HG03442 (cell line): ENCODE results near the gene ARHGAP33.
A peak's percentile ranks its signal among the peaks of the same experiment; 100 is the strongest.
"Not testable (repeated sequence)": the region's sequence is repeated elsewhere in the genome, so short reads cannot be mapped to it uniquely, and the experiment has no call there.

Source experiments
- ATAC-seq: cut with Tn5 transposase; IDR thresholded peaks from one replicate; pipeline ENCODE4 v1.9.1; 2021; ENCODE audit warnings: mild to moderate bottlenecking, moderate library complexity; ENCODE audit not compliant: unreplicated experiment

ARHGAP33 gene

DNA sequence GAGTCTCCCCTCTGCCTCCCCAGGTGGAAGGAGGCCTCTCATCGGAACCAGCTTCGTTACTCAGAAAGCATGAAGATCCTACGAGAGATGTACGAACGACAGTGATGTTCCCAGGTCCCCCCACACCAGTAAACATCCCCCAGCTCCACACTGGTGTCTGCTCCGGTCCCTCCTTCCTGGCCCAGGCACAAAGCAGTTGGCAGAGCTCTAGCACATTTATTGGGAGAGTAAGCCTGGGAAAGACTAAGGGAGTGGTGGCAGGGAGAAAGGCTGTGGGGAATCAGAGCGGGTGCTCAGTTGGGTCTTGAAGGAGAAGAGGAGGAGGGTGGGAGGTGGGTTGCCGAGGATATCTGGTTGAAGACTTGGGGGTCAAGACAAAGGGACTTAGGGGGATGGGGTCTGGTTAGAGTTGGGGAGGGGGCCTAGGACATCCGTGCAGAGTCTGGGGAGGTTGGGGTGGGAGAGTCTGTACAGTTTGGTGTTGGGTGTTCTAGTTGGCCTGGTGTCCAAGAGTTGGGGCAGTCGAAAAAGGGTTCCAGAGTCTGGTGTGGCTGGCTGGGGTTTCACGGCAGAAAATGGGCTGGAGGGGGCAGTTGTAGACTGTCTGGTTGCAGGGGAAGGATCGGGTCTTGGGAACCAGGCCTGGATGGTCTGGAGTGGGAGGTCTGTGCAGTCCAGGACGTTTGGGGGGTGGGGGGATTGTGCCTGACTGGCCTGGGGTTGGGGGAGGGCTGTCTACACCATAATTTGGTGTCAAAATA, 20.8 kb upstream of the ARHGAP33 start:
- no peak for ATAC-seq

DNA sequence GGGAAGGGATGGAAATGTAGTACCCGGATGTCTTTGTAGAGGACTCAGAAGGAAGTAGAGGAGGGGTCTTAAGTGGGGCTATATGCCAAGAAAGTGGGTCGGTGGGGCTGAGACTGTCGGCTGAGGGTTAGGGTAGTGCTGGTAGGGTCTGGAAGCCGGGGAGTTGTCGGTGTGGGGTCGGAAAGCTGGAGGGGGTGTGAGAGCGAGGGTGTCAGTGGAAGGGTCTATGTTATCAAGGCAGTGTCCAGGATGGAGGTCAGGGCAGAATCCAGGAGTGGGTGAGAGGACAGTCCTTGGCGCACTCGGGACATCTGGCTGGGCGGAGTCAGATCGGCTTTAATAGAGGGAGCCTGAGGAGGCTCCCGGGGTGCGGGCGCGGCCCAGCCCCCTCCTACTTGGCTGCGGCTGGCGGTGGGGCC, 20.2 kb upstream of the ARHGAP33 start:
- ATAC-seq: no peak

GRCh38 chr19:35755550-35756376, 19.6 kb upstream of the ARHGAP33 start:
- ATAC-seq: no peak

- no peak for ATAC-seq
Observed at GRCh38 chr19:35756377-35757230, 18.8 kb upstream of the ARHGAP33 start, which contains the start of gene HSPB6. Gene HSPB6 (minus strand): TSS chr19:35757029. CDS start chr19:35757008, 21 bp downstream.

GRCh38 chr19:35757231-35757748, 18.1 kb upstream of the ARHGAP33 start:
- no peak for ATAC-seq

- ATAC-seq: peak; percentile 94
Observed at GRCh38 chr19:35757749-35758608, 17.4 kb upstream of the ARHGAP33 start, which contains the start of gene PROSER3. Gene PROSER3 (plus strand): TSS chr19:35758176. CDS start chr19:35758216, 40 bp downstream.

DNA sequence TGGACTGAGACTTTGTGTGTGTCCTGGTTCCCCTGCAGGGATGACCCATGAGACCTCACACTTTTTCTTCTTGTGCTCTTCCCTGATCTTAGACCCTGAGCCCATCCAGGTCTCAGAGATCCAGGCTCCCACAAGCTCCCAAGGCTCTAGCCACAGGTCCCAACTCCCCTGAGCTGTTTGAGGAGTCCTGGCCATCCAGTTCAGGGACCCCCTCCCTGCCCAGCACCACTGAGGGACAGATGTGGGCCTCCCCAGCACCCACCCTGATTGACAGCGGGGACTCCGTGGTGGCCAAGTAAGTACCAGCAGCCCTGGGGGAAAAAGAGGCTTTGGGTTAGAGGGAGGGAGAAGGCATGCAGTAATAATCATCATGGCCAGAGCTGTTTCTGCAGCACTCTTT, 15.7 kb upstream of the ARHGAP33 start:
- ATAC-seq: no peak

- ATAC-seq: no peak
Observed at GRCh38 chr19:35760711-35761349, 14.5 kb upstream of the ARHGAP33 start.

DNA sequence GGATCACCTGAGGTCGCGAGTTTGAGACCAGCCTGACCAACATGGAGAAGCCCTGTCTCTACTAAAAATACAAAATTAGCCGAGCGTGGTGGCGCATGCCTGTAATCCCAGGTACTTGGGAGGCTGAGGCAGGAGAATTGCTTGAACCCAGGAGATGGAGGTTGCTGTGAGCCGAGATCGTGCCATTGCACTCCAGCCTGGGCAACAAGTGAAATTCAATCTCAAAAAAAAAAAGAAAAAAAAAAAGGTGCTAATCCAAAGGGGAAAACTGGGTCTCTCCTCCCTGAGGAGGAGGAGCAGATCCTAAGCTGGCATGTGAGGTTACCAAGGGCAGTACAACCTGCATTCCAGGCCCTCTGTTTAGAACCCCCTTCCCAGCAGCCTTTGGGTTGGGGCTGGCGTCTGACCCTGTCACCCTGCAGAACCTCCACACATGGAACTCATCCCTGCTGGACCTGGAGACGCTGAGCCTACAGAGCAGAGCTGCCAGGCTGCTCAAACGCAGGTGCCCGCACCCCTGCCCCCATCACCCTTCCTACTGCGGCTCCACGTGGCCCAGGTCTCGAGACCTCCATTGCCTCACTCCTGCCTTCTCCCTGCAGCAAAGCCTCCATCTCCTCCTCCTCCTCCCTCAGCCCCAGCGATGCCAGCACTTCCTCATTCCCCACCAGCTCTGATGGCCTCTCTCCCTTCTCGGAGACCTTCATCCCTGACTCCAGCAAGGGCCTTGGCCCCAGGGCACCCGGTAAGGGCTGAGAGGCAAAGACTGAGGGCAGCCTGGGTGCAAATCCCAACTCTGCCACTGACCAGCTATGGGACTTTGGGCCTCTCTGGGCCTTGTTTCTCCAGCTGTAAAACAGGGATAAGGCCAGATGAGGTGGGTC, 10.7 kb upstream of the ARHGAP33 start:
- no peak for ATAC-seq

- no peak for ATAC-seq
Observed at GRCh38 chr19:35766571-35767104, 8.7 kb upstream of the ARHGAP33 start.

DNA sequence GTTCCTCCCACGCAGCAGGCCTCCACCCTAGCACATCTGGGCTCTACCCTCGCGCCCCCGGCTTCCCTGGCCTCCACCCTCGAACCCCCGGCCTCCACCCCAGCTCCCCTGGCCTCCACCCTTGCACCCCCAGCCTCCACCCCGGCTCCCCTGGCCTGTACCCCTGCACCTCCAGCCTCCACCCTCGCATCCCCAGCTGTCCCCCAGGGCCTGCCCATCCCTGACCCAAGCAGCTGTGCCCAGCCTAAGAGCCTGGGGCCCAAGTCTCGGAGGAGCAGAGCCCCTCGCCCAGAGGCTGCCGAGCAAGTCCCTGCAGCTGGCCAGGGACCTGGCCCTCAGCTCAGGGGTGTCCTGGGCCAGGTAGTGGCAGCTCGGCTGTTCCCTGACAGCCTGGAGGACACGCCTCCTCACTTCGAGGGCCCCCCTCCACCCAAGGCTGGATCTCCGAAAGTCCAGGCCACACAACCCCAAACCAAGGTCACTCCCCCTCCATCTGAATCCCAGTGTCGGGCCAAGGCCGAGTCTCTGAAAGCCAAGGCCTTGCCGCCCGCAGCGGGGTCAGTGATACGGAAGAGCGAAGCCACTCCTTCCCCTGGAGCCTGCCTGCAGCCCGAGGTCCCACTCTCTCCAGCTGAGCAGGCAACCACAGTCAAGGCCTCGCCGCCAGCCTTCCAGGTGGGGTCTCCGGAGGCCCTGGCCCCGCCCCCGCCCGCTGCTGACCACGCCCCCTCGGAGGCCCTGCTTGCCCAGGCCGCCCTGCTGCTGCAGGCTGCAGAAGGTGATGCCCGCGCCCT, 7.9 kb upstream of the ARHGAP33 start:
- no peak for ATAC-seq

DNA sequence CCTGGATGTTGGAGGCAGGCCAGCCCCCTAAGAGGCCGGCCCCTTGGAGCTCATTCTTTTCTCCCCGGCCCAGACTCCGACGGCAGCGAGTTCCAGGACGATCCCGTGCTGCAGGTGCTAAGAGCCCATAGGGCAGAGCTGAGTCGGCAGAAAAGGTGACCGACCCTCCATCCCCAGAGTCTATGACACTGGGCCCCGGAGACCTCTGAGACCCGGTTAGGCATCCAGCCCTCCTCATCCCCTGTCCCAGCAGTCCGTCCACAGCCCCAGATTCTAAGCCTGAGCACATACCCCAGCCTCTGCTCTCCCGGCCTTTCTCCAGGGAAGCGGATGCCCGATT, 7.3 kb upstream of the ARHGAP33 start:
- no peak for ATAC-seq

DNA sequence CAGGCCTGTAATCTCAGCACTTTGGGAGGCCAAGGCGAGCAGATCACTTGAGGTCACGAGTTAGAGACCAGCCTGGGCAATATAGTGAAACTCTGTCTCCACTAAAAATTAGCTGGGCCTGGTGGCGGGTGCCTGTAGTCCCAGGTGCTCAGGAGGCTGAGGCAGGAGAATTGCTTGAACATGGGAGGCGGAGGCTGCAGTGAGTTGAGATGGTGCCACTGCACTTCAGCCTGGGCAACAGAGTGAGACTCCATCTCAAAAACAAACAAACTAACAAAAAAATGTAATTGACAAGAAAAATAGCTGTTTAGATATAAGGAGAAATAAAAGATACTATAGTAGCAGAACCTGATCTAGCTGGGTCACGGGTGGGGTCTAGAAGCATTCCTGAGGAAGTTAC, 3.0 kb upstream of the ARHGAP33 start:
- ATAC-seq: not testable (repeated sequence)

- ATAC-seq: no peak
Observed at GRCh38 chr19:35773020-35773806, 2.2 kb upstream of the ARHGAP33 start.

GRCh38 chr19:35774274-35775045, 904 bp upstream of the ARHGAP33 start:
- ATAC-seq: no peak

GRCh38 chr19:35775046-35775297, 392 bp upstream of the ARHGAP33 start:
- no peak for ATAC-seq
